C4-2B (cell line): ENCODE results near the gene TIGD6.

ENCODE experiments used
- ZFX ChIP-seq: fragments of 450-650 bp; IDR thresholded peaks from 2 replicates; pipeline ENCODE4 v1.6.1; 2017
- TF ChIP-seq, protein P1 (sequence below): fragments of 450-650 bp; conservative IDR thresholded peaks from 2 replicates; pipeline ENCODE4 v1.5.1; 2017; ENCODE audit warnings: mild to moderate bottlenecking

DNA sequence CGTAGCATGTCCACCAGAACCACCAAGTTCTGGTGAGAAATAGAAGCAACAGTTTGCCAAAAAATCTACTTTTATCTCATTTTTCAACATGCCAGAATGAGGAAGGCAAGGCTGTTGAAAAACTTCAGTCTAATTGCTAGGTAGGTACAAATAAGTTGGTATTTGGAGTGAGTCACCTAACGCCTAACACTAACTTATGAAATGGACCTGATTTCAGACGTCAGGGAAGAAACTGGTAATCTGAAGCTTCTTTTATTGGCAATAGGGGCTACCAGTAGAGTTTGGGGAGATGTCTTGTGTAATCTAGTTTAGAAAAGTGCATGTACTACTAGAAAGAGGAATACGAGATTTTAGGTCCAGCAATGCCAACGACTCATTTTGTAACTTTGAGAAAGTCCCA, 51.5 kb downstream of the TIGD6 start:
- TF ChIP-seq, protein P1, sequence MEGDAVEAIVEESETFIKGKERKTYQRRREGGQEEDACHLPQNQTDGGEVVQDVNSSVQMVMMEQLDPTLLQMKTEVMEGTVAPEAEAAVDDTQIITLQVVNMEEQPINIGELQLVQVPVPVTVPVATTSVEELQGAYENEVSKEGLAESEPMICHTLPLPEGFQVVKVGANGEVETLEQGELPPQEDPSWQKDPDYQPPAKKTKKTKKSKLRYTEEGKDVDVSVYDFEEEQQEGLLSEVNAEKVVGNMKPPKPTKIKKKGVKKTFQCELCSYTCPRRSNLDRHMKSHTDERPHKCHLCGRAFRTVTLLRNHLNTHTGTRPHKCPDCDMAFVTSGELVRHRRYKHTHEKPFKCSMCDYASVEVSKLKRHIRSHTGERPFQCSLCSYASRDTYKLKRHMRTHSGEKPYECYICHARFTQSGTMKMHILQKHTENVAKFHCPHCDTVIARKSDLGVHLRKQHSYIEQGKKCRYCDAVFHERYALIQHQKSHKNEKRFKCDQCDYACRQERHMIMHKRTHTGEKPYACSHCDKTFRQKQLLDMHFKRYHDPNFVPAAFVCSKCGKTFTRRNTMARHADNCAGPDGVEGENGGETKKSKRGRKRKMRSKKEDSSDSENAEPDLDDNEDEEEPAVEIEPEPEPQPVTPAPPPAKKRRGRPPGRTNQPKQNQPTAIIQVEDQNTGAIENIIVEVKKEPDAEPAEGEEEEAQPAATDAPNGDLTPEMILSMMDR: no peak
- TF ChIP-seq ZFX: no peak
